ENCODE measurements around the gene ZC3H7B.

ZC3H7B gene

DNA sequence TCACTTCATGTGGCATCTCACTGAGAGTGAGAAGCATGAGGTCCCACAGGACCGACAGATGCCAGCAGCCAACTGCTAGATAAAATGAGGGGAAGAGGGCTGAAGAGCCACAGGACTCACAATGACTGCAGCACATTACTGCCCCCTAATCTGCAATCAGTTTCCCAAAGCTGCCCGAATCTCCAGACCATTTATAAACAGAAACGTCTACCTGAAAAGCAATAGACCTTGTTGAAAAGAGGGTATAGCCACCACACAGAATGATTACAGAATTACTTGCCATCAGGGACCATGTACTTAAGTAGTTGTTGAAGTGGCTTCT lies 68.1 kb downstream of the ZC3H7B start:
- TF ChIP-seq, protein P1, sequence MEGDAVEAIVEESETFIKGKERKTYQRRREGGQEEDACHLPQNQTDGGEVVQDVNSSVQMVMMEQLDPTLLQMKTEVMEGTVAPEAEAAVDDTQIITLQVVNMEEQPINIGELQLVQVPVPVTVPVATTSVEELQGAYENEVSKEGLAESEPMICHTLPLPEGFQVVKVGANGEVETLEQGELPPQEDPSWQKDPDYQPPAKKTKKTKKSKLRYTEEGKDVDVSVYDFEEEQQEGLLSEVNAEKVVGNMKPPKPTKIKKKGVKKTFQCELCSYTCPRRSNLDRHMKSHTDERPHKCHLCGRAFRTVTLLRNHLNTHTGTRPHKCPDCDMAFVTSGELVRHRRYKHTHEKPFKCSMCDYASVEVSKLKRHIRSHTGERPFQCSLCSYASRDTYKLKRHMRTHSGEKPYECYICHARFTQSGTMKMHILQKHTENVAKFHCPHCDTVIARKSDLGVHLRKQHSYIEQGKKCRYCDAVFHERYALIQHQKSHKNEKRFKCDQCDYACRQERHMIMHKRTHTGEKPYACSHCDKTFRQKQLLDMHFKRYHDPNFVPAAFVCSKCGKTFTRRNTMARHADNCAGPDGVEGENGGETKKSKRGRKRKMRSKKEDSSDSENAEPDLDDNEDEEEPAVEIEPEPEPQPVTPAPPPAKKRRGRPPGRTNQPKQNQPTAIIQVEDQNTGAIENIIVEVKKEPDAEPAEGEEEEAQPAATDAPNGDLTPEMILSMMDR (IDR thresholded peaks at IDR 0.05; ENCODE audit: extremely low read depth, missing control alignments): no peak

DNA sequence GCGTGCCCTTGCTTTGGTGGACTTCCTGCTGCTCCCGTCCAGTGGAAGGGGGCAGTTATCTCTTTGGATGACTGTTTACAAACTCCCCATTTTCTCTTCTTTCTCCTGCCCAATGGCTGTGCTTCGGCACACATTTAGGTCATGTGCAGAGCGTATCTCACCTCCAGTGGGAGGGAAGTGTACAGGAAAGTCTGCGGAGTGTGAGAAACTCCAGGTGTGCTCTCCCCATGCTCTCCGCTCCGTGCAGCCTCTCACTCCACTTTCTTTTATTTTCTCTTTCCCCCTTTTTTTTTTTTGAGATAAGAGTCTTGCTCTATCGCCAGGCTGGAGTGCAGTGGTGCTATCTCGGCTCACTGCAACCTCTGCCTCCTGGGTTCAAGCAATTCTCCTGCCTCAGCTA lies 68.5 kb downstream of the ZC3H7B start:
- no peak for DNase-seq (ENCODE audit: low spot score)
- TF ChIP-seq, protein P1 (IDR thresholded peaks at IDR 0.05; ENCODE audit: extremely low read depth, missing control alignments): no peak

More for the DNA sequence above, 68.1 kb downstream of the ZC3H7B start:
- no peak for DNase-seq (ENCODE audit: low spot score)

DNA sequence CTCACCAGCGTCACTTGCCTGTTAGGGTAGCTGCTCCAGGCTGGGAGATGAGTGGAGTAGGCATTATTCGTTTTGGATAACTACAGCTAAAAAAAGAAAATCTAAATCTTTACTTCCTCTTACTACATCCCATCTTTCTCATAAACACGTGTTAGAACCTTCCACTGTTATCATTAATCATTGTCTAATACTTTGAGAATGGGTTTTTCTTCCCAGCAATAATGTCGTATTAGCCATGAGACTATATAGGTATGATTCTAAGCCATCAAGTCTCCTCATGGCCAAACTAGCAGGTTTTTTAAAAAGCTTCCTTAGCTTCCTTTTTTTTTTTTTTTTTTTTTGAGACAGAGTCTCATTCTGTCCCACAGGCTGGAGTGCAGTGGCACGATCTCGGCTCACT lies 76.5 kb downstream of the ZC3H7B start:
- TF ChIP-seq, protein P1 (IDR thresholded peaks at IDR 0.05; ENCODE audit: extremely low read depth, missing control alignments): no peak
- no peak for DNase-seq (ENCODE audit: low spot score)

DNA sequence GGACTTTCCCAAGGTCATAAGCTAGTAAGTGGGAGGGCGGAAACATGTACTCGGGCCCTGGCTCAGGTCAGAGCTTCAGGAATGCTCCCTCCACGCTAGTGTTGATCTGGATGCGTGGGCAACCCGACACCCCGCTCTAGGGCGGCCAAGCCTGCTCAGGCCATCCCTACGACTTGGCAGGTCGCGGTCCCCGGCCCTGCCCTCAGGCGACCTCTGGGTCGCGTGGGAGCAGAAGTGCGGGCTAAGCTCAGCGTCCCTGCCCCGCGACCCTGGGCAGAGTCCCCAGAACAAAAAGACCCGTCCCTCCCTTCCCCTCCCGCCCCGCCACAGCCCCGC lies 79.6 kb downstream of the ZC3H7B start:
- TF ChIP-seq, protein P1 (IDR thresholded peaks at IDR 0.05; ENCODE audit: extremely low read depth, missing control alignments): no peak
- no peak for DNase-seq (ENCODE audit: low spot score)

DNA sequence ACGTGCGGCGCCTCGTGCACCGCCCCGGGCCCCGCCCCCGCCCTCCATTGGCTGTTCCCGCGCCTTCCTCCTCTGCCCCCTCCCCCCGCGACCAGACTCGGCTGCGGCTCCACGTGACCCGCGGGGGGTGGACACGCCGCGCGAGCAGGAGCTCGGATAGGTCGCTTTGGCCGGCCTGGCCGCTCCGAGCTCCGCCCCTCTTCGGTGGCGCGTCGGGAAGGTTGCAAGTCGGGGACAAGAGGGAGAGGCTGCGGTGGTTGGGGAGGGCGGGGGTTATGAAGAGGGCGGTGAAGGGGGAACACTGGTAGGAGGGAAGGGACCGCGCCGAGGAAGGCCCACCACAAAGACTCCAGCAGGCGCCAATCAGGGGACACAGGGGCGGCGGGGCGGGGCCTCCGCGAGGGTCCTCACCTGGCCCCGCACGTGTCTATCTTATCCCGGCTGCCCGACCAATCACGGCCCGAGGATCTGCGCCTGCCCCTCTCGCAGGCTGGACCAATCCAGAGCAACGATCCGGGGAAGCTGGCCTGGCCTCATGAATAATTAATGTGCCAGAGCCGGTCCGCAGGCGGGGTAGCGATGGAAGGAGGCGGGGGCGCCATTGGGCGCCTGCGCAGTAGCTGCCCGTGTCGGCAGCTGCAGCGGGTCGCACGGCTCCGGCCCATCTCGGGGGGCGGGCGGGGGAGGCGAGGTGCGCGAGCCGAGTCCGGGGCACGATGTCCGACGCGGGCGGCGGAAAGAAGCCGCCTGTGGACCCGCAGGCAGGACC lies 80.2 kb downstream of the ZC3H7B start, which contains the start of gene TEF:
TEF (plus strand) TSS at position 614 of the 769 bp plus-strand sequence; CDS start at position 717, 103 bp downstream.
- peak; percentile 99 for DNase-seq (ENCODE audit: low spot score)
- TF ChIP-seq, protein P1 (IDR thresholded peaks at IDR 0.05; ENCODE audit: extremely low read depth, missing control alignments): no peak

DNA sequence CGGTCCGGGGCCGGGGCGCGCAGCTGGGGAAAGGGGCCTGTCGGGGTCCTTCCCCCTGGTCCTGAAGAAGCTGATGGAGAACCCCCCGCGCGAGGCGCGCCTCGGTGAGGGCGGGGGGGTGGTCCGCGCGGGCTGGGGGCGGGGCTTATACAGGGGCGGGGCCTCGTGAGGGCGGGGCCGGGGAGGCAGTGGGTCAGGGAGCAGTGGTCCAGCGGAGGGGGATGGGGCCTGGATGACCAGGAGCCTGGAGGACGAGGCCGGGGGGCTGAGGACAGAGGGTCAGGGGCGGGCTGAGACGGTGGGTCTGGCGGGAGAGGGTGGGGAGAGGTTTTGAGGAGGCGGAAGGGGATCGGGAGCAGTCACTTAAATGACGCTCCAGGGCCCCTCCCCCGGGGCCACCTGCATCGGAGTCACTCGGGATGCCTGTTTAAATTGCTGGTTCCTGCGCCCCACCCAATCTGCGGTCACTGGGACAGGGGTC lies 80.8 kb downstream of the ZC3H7B start:
- DNase-seq (ENCODE audit: low spot score): peak; percentile 89

DNA sequence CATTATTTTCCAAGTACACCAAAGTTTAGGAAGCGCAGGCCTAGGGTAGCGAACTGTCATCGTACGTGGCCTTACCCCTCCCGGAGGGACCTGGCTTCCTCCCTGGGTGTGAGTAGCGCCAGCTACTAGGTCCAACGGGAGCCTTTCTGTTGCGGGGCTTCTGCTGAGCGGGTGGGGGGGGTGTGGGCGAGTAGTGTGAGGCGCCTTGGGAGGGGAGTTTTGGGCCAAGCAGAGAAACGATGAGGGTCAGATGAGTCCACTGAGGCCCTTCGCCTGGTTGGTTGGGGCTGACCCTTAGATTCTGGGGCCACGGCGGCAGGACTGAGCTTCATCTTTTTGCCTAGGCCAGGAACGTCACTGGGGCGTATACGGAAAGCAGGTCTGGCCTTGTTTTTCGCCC lies 81.3 kb downstream of the ZC3H7B start:
- DNase-seq (ENCODE audit: low spot score): no peak
- TF ChIP-seq, protein P1 (IDR thresholded peaks at IDR 0.05; ENCODE audit: extremely low read depth, missing control alignments): no peak

More for the DNA sequence above, 80.8 kb downstream of the ZC3H7B start:
- TF ChIP-seq, protein P1 (IDR thresholded peaks at IDR 0.05; ENCODE audit: extremely low read depth, missing control alignments): no peak
